Fibroblast of villous mesenchyme (primary cell): ENCODE data around the gene KCNJ14. TPM values are rescaled to one million over a fixed set of nuclear protein-coding genes. Genes with fewer than 3 reads are reported as not detected.

Source experiments
- DNase-seq: peaks from one replicate; pipeline ENCODE4 v3.0.0-alpha.2; 2010; ENCODE audit warnings: low read depth
- H3K4me3 ChIP-seq: 2 replicates; pipeline ENCODE4 v1.5.1; 2011; ENCODE audit warnings: low read depth, mild to moderate bottlenecking, low read length
- total RNA-seq: library from RNA; depleted of rRNA; stranded (reverse); fragments of >200 nt; gene quantifications from 2 replicates; pipeline ENCODE4 v1.2.3, GENCODE V29; 2012
- TF ChIP-seq, protein P1 (sequence below): IDR thresholded peaks from 2 replicates; pipeline ENCODE4 v1.5.1; 2012; ENCODE audit warnings: low read depth, mild to moderate bottlenecking, low read length; ENCODE audit not compliant: insufficient read depth

The KCNJ14 gene
- total RNA-seq, 1 donor = 0.43 TPM

DNA sequence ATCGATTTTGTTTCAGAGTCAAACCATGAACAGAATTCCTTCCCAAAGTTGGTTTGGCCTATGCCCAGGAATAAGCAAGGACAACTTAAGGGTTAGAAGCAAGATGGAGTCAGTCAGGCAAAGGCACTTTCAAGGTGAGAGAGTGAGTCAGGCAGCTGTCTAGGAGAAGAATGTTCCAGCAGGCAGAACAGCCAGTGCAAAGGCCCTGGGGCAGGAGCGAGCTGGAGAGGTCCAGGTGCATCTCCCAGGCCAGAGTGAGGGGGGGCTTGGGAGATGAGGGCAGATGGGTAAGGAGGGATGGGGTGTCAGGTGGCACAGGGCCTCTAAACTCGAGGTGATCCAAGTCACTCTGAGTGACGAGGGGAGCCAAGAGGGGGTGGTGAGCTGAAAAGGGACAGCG lies 18.8 kb upstream of the KCNJ14 start:
- no peak for DNase-seq
- TF ChIP-seq, protein P1, sequence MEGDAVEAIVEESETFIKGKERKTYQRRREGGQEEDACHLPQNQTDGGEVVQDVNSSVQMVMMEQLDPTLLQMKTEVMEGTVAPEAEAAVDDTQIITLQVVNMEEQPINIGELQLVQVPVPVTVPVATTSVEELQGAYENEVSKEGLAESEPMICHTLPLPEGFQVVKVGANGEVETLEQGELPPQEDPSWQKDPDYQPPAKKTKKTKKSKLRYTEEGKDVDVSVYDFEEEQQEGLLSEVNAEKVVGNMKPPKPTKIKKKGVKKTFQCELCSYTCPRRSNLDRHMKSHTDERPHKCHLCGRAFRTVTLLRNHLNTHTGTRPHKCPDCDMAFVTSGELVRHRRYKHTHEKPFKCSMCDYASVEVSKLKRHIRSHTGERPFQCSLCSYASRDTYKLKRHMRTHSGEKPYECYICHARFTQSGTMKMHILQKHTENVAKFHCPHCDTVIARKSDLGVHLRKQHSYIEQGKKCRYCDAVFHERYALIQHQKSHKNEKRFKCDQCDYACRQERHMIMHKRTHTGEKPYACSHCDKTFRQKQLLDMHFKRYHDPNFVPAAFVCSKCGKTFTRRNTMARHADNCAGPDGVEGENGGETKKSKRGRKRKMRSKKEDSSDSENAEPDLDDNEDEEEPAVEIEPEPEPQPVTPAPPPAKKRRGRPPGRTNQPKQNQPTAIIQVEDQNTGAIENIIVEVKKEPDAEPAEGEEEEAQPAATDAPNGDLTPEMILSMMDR = no peak
- no peak overlapping the region for H3K4me3 ChIP-seq

GRCh38 chr19:48441360-48442050 lies 13.9 kb upstream of the KCNJ14 start:
- TF ChIP-seq, protein P1 = no peak
- H3K4me3 ChIP-seq = no peak overlapping the region
- no peak for DNase-seq

GRCh38 chr19:48442116-48443035 lies 13.0 kb upstream of the KCNJ14 start:
- no peak for DNase-seq
- no peak overlapping the region for H3K4me3 ChIP-seq
- TF ChIP-seq, protein P1 = no peak

DNA sequence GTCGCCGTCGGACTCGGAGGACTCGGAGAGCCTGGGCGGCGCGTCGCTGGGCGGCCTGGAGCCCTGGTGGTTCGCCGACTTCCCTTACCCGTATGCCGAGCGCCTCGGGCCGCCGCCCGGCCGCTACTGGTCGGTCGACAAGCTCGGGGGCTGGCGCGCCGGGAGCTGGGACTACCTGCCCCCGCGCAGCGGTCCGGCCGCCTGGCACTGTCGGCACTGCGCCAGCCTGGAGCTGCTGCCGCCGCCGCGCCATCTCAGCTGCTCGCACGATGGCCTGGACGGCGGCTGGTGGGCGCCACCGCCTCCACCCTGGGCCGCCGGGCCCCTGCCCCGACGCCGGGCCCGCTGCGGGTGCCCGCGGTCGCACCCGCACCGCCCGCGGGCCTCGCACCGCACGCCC lies 12.1 kb upstream of the KCNJ14 start:
- TF ChIP-seq, protein P1 = no peak
- H3K4me3 ChIP-seq = no peak overlapping the region
- DNase-seq = no peak

- H3K4me3 ChIP-seq = no peak overlapping the region
- DNase-seq = no peak
- TF ChIP-seq, protein P1 = no peak
These were observed 11.6 kb upstream of the KCNJ14 start for GRCh38 chr19:48443731-48444128.

- TF ChIP-seq, protein P1 = no peak
- peak overlapping the region; percentile 95 for H3K4me3 ChIP-seq
- DNase-seq = no peak
These were observed 11.0 kb upstream of the KCNJ14 start for GRCh38 chr19:48444129-48444935.
